SK-N-SH (cell line): ENCODE results near the gene RGS6. TPM values are rescaled to one million over a fixed set of nuclear protein-coding genes. Genes with fewer than 3 reads are reported as not detected.

Experiments used
- CTCF ChIA-PET: fragments of 300-600, 350-600 bp; formaldehyde crosslinking; extraction: SDS; loops from one replicate; lab custom pipeline; 2021; lab: Yijun Ruan, JAX
- POLR2A ChIA-PET: fragments of 350-600 bp; sonication (Branson Sonifier 250); formaldehyde crosslinking; extraction: SDS; loops from one replicate; lab custom pipeline; 2020; ENCODE audit warnings: antibody characterized with exemption, inconsistent platforms; lab: Yijun Ruan, JAX
- DNase-seq: peaks from one replicate; pipeline ENCODE4 v3.0.0; 2012
- H2AFZ ChIP-seq: fragments of 200-600 bp; sonication (generic); 2 replicates; pipeline ENCODE4 v1.8.1; 2016; ENCODE audit warnings: antibody characterized with exemption, mild to moderate bottlenecking, low read depth
- H3F3A ChIP-seq: fragments of 200-600 bp; sonication (generic); replicated peaks from 2 replicates; pipeline ENCODE3; 2016; ENCODE audit warnings: antibody characterized with exemption, mild to moderate bottlenecking; ENCODE audit not compliant: insufficient read depth
- H3K27ac ChIP-seq, 2 experiments: fragments of 200-500 bp in 1 of 2; fragments of 200-600 bp in 1 of 2; sonication (Bioruptor generic) in 1 of 2; sonication (generic), shearing (Covaris generic) in 1 of 2; 2 replicates each; pipeline versions ENCODE4 v1.5.1 to v1.6.1; 2014 to 2016; ENCODE audit warnings: low read depth in 2 of 2, inconsistent platforms in 1 of 2, low read length in 1 of 2, mild to moderate bottlenecking in 1 of 2, mixed read lengths in 1 of 2
- H3K27me3 ChIP-seq: fragments of 200-600 bp; sonication (generic), shearing (Covaris generic); 2 replicates; pipeline ENCODE4 v1.6.1; 2016; ENCODE audit warnings: mixed run types; ENCODE audit not compliant: insufficient read depth
- H3K36me3 ChIP-seq, 2 experiments: fragments of 200-500 bp in 1 of 2; fragments of 200-600 bp in 1 of 2; sonication (Bioruptor generic) in 1 of 2; sonication (generic) in 1 of 2; replicated peaks in 1 of 2; 2 replicates each; pipeline versions ENCODE3 to v1.5.1; 2014 to 2016; ENCODE audit warnings: low read length in 1 of 2, mild to moderate bottlenecking in 1 of 2; ENCODE audit not compliant: insufficient read depth in 2 of 2, control insufficient read depth in 1 of 2
- H3K4me1 ChIP-seq, 2 experiments: fragments of 200-500 bp in 1 of 2; fragments of 200-600 bp in 1 of 2; sonication (Bioruptor generic) in 1 of 2; sonication (generic), shearing (Covaris generic) in 1 of 2; 2 replicates each; pipeline versions ENCODE4 v1.5.1 to v1.6.1; 2014 to 2016; ENCODE audit warnings: low read depth in 1 of 2, low read length in 1 of 2, mixed run types in 1 of 2; ENCODE audit not compliant: insufficient read depth in 2 of 2, control insufficient read depth in 1 of 2
- H3K4me2 ChIP-seq: fragments of 200-600 bp; sonication (generic), shearing (Covaris generic); 2 replicates; pipeline ENCODE4 v1.6.1; 2017; ENCODE audit warnings: mixed run types
- H3K4me3 ChIP-seq, 2 experiments: fragments of 200-500 bp in 1 of 2; fragments of 200-600 bp in 1 of 2; sonication (Bioruptor generic) in 1 of 2; sonication (generic), shearing (Covaris generic) in 1 of 2; 2 replicates each; pipeline versions ENCODE4 v1.5.1 to v1.8.1; 2014 to 2016; ENCODE audit warnings: low read depth in 2 of 2, inconsistent platforms in 1 of 2, low read length in 1 of 2, mild to moderate bottlenecking in 1 of 2, mixed read lengths in 1 of 2, moderate library complexity in 1 of 2
- H3K79me2 ChIP-seq: fragments of 200-600 bp; sonication (generic); 2 replicates; pipeline ENCODE4 v1.8.1; 2017; ENCODE audit warnings: mild to moderate bottlenecking; ENCODE audit not compliant: insufficient read depth
- H3K9ac ChIP-seq: fragments of 200-600 bp; sonication (generic); 2 replicates; pipeline ENCODE4 v1.6.1; 2017; ENCODE audit warnings: mixed run types
- H3K9me2 ChIP-seq: fragments of 200-600 bp; sonication (generic); 2 replicates; pipeline ENCODE4 v1.6.1; 2017; ENCODE audit warnings: mixed run types
- H3K9me3 ChIP-seq: fragments of 200-600 bp; sonication (generic); 2 replicates; pipeline ENCODE4 v1.6.1; 2017; ENCODE audit warnings: mixed run types, mild to moderate bottlenecking, moderate library complexity
- H4K20me1 ChIP-seq: fragments of 200-600 bp; sonication (generic); 2 replicates; pipeline ENCODE4 v1.6.1; 2017; ENCODE audit warnings: mild to moderate bottlenecking, mixed run types; ENCODE audit not compliant: insufficient read depth
- CHD2 ChIP-seq: fragments of 150-350 bp; IDR thresholded peaks from 2 replicates; pipeline ENCODE4 v1.6.1; 2018; ENCODE audit warnings: low read length; ENCODE audit not compliant: partially characterized antibody
- ELF1 ChIP-seq: IDR thresholded peaks from 2 replicates; pipeline ENCODE4 v1.4.0; 2012
- EZH2phosphoT487 ChIP-seq: fragments of 200-600 bp; sonication (generic); IDR thresholded peaks from 2 replicates; pipeline ENCODE4 v1.6.1; 2017; ENCODE audit warnings: low read depth, mixed run types, mild to moderate bottlenecking, antibody characterized with exemption, moderate library complexity, borderline replicate concordance
- FOXJ3 ChIP-seq: sonication (generic); formaldehyde crosslinking; IDR thresholded peaks from 2 replicates; pipeline ENCODE4 v1.5.1; 2020; ENCODE audit warnings: mild to moderate bottlenecking, missing genetic modification reagents
- FOXM1 ChIP-seq: IDR thresholded peaks from 2 replicates; pipeline ENCODE4 v1.4.0; 2012; ENCODE audit warnings: low read depth, mild to moderate bottlenecking
- JUND ChIP-seq: IDR thresholded peaks from 2 replicates; pipeline ENCODE4 v1.4.0; 2012
- MEF2A ChIP-seq: IDR thresholded peaks from 2 replicates; pipeline ENCODE4 v1.4.0; 2012; ENCODE audit warnings: low read depth, borderline replicate concordance
- NFIC ChIP-seq: IDR thresholded peaks from 2 replicates; pipeline ENCODE4 v1.4.0; 2012; ENCODE audit warnings: borderline replicate concordance
- NRF1 ChIP-seq: IDR thresholded peaks from 2 replicates; pipeline ENCODE4 v1.6.1; 2012; ENCODE audit warnings: low read depth, mild to moderate bottlenecking, low read length
- POLR2AphosphoS5 ChIP-seq: IDR thresholded peaks from 2 replicates; pipeline ENCODE4 v1.6.1; 2012; ENCODE audit warnings: low read depth, low read length
- RFX5 ChIP-seq: IDR thresholded peaks from 2 replicates; pipeline ENCODE4 v1.6.1; 2012; ENCODE audit warnings: mild to moderate bottlenecking, improper control_type of control experiment, low read length
- USF2 ChIP-seq: fragments of 150-350 bp; IDR thresholded peaks from 2 replicates; pipeline ENCODE4 v1.6.1; 2017; ENCODE audit warnings: antibody characterized with exemption, low read length, low read depth, borderline replicate concordance
- YY1 ChIP-seq: IDR thresholded peaks from 2 replicates; pipeline ENCODE4 v1.4.0; 2012; ENCODE audit warnings: low read depth, mild to moderate bottlenecking
- ZBTB33 ChIP-seq: IDR thresholded peaks from 2 replicates; pipeline ENCODE4 v1.4.0; 2012; ENCODE audit warnings: low read depth, borderline replicate concordance
- WGBS: methylation state at CpG from one replicate; pipeline ENCODE4 v1.1.6; 2017; ENCODE audit warnings: low lambda C conversion rate; 5-methylcytosine and 5-hydroxymethylcytosine counted together
- polyA plus RNA-seq, 3 experiments: library from polyadenylated mRNA; depleted of rRNA; stranded (reverse); fragments of >200 nt; gene quantifications; 2 replicates each; pipeline ENCODE4 v1.2.3, GENCODE V29; 2012
- TF ChIP-seq, protein P1 (sequence below): IDR thresholded peaks from 2 replicates; pipeline ENCODE4; 2012
- TF ChIP-seq, protein P2 (sequence below): IDR thresholded peaks from 2 replicates; pipeline ENCODE4 v1.6.1; 2012; ENCODE audit warnings: mild to moderate bottlenecking, low read depth, low read length, moderate library complexity

RGS6 gene
- polyA plus RNA-seq, 1 of the 3 experiments (the other 2 are of a cell fraction): not detected

DNA sequence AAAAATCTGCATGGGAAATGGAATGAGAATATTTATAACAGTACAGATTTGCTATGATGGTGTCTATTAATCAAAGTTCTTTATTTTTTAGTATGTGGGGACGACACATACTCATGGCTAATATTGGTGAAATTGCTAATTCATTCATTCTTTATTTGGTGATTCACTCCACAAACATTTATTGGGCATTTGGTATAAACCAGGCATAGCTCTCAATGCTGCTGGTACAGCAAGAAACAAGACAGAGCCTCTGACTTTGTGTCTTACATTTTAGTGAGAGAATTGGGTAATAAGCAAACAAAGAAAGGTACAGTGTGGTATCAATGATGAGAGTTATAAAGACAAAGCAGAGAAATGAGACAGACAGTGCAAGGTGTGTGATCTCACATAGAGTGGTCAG lies 129.5 kb downstream of the RGS6 start:
- H3K4me2 ChIP-seq: no peak overlapping the region
- H3K36me3 ChIP-seq: no peaks in the 10 kb centered on the region
- no peaks in the 10 kb centered on the region for H3K4me1 ChIP-seq
- no peak overlapping the region for H3K4me3 ChIP-seq
- no peaks in the 10 kb centered on the region for H3K79me2 ChIP-seq
- DNase-seq: no peak
- H3K9me3 ChIP-seq: no peaks in the 10 kb centered on the region
- H3K9me2 ChIP-seq: no peaks in the 10 kb centered on the region
- H3K27ac ChIP-seq: no peak overlapping the region
- H3F3A ChIP-seq: no peaks in the 10 kb centered on the region
- WGBS: 0% methylated on average over 1 of the region's 1 CpG
- no peak overlapping the region for H3K9ac ChIP-seq
- TF ChIP-seq YY1 (no peak), USF2 (no peak), POLR2AphosphoS5 (no peak), NFIC (no peak), JUND (no peak), FOXM1 (no peak), CHD2 (no peak), EZH2phosphoT487 (no peak), RFX5 (no peak), ZBTB33 (no peak), NRF1 (no peak), ELF1 (no peak), MEF2A (no peak), FOXJ3 (CRISPR knock-in tag) (no peak)
- TF ChIP-seq, protein P1, sequence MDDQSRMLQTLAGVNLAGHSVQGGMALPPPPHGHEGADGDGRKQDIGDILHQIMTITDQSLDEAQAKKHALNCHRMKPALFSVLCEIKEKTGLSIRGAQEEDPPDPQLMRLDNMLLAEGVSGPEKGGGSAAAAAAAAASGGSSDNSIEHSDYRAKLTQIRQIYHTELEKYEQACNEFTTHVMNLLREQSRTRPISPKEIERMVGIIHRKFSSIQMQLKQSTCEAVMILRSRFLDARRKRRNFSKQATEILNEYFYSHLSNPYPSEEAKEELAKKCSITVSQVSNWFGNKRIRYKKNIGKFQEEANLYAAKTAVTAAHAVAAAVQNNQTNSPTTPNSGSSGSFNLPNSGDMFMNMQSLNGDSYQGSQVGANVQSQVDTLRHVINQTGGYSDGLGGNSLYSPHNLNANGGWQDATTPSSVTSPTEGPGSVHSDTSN: no peak
- TF ChIP-seq, protein P2, sequence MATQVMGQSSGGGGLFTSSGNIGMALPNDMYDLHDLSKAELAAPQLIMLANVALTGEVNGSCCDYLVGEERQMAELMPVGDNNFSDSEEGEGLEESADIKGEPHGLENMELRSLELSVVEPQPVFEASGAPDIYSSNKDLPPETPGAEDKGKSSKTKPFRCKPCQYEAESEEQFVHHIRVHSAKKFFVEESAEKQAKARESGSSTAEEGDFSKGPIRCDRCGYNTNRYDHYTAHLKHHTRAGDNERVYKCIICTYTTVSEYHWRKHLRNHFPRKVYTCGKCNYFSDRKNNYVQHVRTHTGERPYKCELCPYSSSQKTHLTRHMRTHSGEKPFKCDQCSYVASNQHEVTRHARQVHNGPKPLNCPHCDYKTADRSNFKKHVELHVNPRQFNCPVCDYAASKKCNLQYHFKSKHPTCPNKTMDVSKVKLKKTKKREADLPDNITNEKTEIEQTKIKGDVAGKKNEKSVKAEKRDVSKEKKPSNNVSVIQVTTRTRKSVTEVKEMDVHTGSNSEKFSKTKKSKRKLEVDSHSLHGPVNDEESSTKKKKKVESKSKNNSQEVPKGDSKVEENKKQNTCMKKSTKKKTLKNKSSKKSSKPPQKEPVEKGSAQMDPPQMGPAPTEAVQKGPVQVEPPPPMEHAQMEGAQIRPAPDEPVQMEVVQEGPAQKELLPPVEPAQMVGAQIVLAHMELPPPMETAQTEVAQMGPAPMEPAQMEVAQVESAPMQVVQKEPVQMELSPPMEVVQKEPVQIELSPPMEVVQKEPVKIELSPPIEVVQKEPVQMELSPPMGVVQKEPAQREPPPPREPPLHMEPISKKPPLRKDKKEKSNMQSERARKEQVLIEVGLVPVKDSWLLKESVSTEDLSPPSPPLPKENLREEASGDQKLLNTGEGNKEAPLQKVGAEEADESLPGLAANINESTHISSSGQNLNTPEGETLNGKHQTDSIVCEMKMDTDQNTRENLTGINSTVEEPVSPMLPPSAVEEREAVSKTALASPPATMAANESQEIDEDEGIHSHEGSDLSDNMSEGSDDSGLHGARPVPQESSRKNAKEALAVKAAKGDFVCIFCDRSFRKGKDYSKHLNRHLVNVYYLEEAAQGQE: no peak
- CTCF ChIA-PET: no interaction called here
- no peaks in the 10 kb centered on the region for H3K27me3 ChIP-seq
- H2AFZ ChIP-seq: no peak overlapping the region
- POLR2A ChIA-PET: no interaction called here
- no peaks in the 10 kb centered on the region for H4K20me1 ChIP-seq
